DMS 273 (cell line): ENCODE measurements around the gene UPF3B.
A peak's percentile ranks its signal among the peaks of the same experiment; 100 is the strongest.
"Not testable (repeated sequence)": the region's sequence is repeated elsewhere in the genome, so short reads cannot be mapped to it uniquely, and the experiment has no call there.

ENCODE experiments used
- DNase-seq: peaks from one replicate; lab custom pipeline; 2025; ENCODE audit not compliant: unreplicated experiment; lab: John Stamatoyannopoulos, UW

The UPF3B gene, protein sequence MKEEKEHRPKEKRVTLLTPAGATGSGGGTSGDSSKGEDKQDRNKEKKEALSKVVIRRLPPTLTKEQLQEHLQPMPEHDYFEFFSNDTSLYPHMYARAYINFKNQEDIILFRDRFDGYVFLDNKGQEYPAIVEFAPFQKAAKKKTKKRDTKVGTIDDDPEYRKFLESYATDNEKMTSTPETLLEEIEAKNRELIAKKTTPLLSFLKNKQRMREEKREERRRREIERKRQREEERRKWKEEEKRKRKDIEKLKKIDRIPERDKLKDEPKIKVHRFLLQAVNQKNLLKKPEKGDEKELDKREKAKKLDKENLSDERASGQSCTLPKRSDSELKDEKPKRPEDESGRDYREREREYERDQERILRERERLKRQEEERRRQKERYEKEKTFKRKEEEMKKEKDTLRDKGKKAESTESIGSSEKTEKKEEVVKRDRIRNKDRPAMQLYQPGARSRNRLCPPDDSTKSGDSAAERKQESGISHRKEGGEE

GRCh38 chrX:119852382-119853353, at the start of gene UPF3B:
Gene UPF3B, minus strand, starts transcription at chrX:119852963. Its CDS starts 35 bp downstream, at chrX:119852928.
- peak; percentile 99 for DNase-seq

DNA sequence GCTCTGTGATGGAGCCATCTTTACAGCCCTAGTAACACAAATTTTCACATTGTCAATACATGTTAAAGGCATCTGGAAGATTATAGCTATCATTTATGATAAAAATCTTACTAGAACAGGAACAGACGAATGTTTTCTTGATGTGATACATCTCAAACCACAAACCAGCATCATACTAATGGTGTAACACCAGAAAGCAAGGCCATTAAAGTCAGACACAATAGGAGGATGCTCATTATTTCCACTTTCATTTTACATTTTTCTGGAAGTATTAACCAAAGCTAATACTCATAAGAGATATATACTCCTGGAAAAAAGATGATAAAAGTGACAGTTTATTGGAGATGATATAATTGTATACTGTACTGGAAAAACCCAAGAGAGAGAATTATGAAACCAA, 48.2 kb upstream of the UPF3B start:
- DNase-seq: no peak

GRCh38 chrX:119899125-119899524, 46.4 kb upstream of the UPF3B start:
- no peak for DNase-seq

GRCh38 chrX:119895843-119896326, 43.1 kb upstream of the UPF3B start, which contains the start of gene AKAP14:
Gene AKAP14, plus strand, starts transcription at chrX:119895893. Its CDS starts 7,331 bp downstream, at chrX:119903224.
- peak; percentile 72 for DNase-seq

DNA sequence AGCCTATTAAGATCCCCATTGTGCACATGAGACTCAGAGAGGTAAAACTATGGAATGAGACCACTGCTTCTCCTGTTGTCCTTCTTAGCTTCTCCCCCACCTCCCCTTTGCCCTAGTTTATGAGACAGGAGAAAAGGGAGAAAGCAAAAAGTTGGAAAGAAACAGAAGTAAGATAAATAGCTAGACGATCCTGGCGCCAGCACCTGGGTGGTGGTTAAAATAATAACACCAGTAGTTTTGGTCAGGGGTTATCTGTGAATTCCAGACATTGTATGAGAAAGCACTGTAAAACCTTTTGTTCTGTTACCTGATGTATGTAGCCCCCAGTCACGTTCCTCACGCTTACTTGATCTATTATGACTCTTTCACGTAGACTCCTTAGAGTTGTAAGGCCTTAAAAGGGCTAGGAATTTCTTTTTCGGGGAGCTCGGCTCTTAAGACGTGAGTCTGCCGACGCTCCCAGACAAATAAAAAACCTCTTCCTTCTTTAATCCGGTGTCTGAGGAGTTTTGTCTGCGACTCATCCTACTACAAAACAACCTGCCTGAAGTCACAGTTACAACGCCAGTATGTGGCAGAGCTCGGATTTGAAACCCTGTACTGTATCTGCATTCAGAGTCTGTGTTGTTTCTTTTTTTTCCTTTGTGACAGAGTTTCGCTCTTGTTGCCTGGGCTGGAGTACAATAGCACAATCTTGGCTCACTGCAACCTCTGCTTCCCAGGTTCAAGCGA, 39.4 kb upstream of the UPF3B start:
- not testable (repeated sequence) for DNase-seq

DNA sequence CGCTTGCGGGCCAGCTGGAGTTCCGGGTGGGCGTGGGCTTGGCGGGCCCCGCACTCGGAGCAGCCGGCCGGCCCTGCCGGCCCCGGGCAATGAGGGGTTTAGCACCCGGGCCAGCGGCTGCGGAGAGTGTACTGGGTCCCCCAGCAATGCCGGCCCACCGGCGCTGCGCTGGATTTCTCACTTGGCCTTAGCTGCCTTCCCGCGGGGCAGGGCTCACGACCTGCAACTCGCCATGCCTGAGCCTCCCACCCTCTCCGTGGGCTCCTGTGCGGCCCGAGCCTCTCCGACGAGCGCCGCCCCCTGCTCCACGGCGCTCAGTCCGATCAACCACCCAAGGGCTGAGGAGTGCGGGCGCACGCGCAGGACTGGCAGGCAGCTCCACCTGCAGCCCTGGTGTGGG, 37.9 kb upstream of the UPF3B start:
- not testable (repeated sequence) for DNase-seq

DNA sequence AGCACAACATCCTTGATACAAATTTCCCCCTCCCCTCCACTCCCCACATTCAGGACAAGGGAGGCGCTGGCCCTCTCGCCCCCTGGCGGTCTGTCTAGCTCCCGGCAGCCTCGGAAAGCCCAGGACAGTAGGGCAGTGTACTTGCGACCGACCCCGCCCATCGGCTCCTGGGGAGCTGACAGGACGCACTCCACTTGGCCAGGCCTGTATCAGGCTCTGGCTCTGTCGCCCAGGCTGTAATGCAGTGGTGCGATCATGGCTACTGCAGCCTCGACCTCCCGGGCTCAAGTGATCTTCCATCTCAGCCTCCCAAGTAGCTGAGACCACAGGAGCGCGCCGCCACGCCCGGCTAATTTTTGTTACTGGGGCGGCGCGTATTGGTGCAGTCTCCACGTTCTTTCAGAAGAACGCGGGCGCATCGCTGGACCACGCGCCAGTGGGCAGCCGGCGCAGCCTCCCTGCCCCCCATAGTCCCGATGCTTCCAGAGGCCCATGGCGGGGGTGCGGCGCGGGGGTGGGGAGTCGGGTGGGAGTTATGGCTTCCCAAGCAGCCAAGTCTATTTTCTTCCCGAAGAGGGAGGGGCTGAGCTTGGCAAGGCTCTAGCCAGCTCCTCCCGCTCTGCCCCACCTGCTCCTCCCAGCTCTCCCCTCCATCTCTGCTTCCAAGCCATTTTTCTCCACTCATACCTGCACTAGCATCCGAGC, 35.1 kb upstream of the UPF3B start:
- DNase-seq: peak; percentile 89

DNA sequence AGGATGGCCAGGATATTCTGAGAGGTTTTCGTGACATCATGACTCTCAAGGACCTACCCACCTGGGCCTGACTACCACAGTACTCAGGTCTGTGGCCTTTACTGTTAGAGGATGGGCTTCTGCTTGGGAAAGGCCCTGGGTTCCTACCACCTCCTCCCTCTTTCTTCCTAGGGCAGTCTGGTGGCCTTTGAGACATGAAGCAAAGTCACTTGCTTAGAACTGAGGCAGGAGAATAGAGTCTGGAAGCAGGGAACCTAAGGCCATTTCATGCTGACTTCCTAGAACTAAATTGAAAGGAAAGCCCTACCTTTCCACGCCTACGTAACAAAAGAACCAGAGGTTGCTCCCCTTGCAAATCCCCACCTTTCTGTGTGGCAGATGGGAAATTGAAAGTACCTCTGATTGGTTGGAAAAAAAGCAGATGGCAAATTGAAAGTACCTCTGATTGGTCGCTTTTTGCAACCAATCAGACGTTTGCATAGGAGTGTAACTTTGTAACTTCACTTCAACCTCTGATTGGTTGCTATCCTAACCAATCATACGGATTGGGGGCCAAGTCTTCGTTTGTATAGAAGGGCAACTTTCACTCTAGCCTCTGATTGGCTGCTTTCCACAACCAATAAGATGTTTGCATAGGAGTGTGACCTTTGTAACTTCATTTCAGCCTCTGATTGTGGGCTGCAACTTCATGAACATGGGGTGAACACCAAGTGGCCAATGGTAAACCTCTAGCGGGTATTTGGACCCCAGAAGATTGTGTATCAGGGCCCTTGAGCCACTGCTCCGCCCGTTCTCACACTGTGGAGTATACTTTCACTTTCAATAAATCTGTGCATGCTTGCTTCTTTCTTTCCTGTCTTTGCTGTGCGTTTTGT, 33.0 kb upstream of the UPF3B start:
- DNase-seq: peak; percentile 45

DNA sequence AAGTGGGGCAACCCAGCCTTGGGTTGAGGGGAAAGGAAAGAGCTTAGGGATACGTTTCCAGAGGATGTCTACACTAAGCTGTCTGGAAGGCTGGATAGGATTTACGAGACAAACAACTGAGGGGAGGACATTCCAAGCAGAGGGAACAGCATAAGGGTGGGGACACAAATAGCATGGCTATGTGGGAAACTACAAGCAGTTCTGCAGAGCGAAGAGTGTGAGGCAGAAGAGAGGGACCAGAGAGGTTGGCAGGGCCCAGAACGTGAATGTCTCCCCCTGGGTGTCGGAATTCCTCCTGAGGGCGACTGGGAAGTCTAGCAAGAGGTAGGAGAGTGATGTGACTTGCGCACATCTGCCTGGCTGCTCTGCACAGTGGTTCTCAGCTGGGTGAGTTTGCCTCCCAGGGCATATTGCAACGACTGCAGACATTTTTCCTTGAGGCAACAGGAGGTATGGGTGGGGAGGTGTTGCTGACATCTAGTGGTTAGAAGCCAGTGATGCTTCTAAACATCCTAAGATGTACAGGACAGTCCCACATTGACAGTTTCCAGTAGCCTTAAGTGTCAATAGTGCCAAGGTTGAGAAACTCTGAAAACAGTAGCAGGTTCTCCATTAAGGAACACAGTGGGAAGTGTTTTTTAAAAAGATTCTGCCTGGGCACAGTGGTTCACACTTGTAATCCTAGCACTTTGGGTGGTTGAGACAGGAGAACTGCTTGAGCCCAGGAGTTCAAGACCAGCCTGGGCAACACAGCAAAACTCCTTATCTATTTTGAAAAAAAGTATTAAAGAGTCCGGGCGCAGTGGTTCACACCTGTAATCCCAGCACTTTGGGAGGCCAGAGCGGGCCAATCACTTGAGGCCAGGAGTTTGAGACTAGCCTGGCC, 28.0 kb upstream of the UPF3B start:
- peak; percentile 81 for DNase-seq

- DNase-seq: no peak
Measured at GRCh38 chrX:119880076-119880475, 27.3 kb upstream of the UPF3B start.

DNA sequence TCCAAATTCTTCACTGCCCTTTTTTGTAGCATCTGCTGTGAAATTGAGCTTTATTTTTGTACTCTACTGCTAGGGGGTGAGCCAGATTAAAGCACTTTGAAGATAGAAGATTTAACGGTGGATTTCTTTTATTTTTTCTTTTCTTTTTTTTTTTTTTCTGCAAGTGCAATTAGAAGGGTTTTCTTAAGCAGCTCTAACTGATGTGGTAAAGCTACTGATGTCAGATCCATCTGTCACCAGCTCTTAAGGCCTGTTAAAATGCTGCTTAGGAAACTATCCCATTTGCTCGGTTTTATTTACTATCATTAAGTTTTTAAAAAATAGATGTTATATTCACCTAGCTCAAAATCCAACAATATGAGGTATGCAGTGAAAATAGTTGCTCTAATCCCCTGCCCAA, 26.0 kb upstream of the UPF3B start:
- no peak for DNase-seq

GRCh38 chrX:119871599-119872395, 19.0 kb upstream of the UPF3B start, which contains the start of the genes NDUFA1 and RNF113A:
Gene NDUFA1, plus strand, starts transcription at chrX:119871832. Its CDS starts 80 bp downstream, at chrX:119871912.
Gene RNF113A, minus strand, starts transcription at chrX:119871733. Its CDS starts 120 bp downstream, at chrX:119871613.
- DNase-seq: peak; percentile 93

GRCh38 chrX:119871245-119871598, 18.5 kb upstream of the UPF3B start:
- DNase-seq: no peak

DNA sequence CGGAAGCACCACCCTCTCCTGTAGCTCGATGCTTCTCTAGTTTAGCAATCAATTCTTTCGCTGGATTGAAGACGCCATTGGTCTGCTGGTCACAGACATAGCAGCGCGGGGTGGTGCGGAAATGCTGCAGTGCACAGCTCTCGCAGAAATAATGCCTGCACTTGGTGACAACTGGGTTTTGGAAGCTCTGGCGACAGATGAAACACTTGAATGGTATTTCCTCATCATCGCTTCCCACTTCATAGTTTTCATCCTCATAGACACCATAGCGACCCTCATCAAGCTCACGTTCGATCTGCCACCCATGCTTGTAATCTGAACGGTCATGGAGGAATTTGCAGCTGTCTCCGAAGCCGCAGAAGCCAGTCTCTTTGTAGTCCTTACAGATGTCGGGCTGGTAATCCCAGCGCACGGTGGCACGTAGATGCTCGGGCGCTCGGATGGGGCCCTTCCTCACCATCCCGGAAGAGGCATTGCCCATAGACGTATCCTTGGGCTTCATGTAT, 17.9 kb upstream of the UPF3B start:
- DNase-seq: peak; percentile 62

DNA sequence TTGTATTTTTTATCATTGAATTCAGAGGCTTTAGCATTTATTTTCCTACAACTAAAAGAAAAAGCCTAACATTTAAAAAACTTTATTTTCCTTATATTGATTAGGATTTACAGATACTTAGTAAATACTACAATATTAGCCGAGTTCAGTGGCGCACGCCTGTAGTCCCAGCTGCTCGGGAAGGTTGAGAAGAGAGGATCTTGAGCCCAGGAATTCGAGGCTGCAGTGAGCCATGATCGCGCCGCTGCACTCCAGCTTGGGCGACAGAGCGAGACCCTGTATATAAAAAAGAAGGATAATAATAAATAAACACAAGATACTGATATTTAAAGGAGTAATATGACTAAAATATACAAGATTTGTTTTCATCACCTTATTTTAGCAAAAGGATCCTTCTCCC, 681 bp upstream of the UPF3B start:
- DNase-seq: peak; percentile 20

GRCh38 chrX:119833905-119834304, 18.9 kb downstream of the UPF3B start:
- DNase-seq: no peak

GRCh38 chrX:119828446-119828845, 24.3 kb downstream of the UPF3B start:
- no peak for DNase-seq
